K562 treated with DMSO at 1 percent for 24 hours (cell line): Measurements from ENCODE around the gene ABCC8. TPM values are rescaled to one million over a fixed set of nuclear protein-coding genes. Genes with fewer than 3 reads are reported as not detected.

Experiments used
- total RNA-seq: library from RNA; unstranded; fragments of 300-600 nt; gene quantifications from 2 replicates; pipeline ENCODE4 v1.2.3, GENCODE V29; 2022; ENCODE audit warnings: low read depth; ENCODE audit not compliant: insufficient read depth

Gene ABCC8
- 0.32 TPM in 1 of 2 replicates, not detected in the other for total RNA-seq

GRCh38 chr11:17476317-17477083 lies at the start of gene ABCC8:
Gene ABCC8, minus strand, starts transcription at chr11:17476845. Its CDS starts 69 bp downstream, at chr11:17476776.

GRCh38 chr11:17388609-17389210 lies 87.9 kb downstream of the ABCC8 start, which contains the start of gene KCNJ11:
Gene KCNJ11, minus strand, starts transcription at chr11:17388659. Its CDS starts 568 bp downstream, at chr11:17388091.

GRCh38 chr11:17351510-17352176 lies 125.0 kb downstream of the ABCC8 start, which contains the start of gene NCR3LG1:
Gene NCR3LG1, plus strand, starts transcription at chr11:17351800. Its CDS starts 170 bp downstream, at chr11:17351970.

Other genes starting within 250 kb of the ABCC8 start
- 106 and 109 TPM in 2 replicates for gene NUCB2, start 200.1 kb downstream of the ABCC8 start, total RNA-seq
- 4.6 and 5.5 TPM in 2 replicates for gene NCR3LG1, start 125.0 kb downstream of the ABCC8 start, total RNA-seq
- 2.3 and 2.5 TPM in 2 replicates for gene KCNJ11, start 88.2 kb downstream of the ABCC8 start, total RNA-seq
- gene USH1C, start 67.6 kb upstream of the ABCC8 start, total RNA-seq, result not detected in 2 replicates
- gene OTOG, start 70.4 kb upstream of the ABCC8 start, total RNA-seq, result not detected in 2 replicates
- gene MYOD1, start 242.7 kb upstream of the ABCC8 start, total RNA-seq, result not detected in 2 replicates